GM21447 (cell line): Measurements from ENCODE around the gene PGS1.

Experiments used
- ATAC-seq: cut with Tn5 transposase; IDR thresholded peaks from one replicate; pipeline ENCODE4 v1.9.1; 2021; ENCODE audit not compliant: unreplicated experiment

The PGS1 gene

DNA sequence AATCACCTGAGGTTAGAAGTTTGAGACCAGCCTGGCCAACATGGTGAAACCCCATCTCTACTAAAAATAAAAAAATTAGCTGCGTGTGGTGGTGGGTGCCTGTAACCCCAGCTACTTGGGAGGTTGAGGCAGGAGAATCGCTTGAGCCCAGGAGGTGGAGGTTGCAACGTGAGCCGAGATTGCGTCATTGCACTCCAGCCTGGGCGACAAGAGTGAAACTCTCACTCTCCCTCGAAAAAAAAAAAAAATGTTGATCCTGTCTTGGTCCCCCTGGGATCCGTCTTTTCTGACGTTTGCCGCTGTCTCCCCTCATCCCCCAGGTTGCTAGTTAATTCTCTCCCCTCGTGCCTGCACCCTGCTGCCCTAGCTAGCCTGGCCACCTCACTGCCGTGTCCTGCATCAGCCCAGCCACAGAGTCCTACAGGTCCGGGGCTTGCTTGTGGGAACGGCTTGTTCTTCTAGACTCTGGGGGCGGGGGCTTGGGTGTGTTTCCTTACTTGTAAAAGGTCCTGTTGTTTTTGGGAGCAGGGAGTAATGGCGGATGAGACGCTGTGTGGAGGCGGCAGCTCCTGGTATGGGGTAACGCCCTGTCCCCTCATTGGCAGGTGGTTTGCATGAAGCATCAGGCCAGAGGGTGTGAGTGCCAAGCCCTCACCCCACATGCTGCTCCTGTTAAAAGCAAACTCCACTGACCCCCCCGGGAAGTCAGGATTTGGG lies 44.6 kb downstream of the PGS1 start:
- no peak for ATAC-seq

DNA sequence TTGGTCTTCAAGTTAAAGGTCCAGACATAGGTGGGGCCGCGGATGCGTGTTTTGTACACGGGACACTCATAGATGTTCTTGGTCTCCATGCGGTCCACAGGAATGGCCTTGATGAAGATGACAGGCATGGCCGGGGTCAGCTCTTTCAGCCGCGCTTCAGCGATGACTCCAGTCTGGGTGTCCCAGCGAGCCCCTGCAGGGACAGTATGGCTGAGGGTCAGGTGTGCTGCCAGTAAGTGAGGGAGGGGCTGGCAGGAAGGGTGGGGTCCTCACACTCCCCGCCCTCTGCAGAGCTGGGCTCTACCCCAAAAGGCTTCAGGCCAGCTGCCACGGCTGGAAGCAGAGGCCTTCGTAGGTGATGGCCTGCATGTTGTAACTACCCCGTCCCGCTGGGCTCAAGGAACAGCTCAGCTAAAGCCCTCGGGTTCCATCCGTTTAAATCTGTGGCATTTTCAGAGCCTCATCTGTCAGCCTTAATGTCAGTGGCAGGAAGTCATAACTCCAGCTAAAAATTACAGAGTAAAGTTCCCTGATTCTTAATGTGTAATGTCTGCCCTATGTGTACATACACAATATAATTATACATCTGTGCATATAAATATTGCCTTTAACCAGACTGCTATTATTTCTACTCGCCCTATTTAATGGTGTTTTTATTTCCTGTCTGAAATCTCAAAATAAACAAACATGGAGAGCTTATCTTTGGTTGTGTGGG lies 45.7 kb downstream of the PGS1 start:
- ATAC-seq, result no peak

DNA sequence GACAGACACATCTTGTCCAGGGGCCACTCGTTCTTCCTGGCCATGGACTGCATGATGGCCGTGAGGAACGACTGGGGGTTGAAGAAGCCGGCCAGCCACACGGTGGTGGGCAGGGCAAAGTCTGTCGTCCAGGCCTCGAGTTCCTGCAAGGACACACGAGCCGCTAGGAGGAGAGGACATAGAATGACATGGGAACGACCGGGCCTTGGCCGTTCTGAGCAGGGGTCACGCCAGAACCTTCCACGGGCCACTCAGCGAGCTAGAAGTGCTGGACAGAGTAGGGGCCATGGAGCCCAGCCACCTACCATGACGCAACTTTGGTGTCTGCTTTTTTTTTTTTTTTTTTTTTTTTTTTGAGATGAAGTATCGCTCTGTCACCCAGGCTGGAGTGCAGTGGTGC lies 47.0 kb downstream of the PGS1 start:
- no peak for ATAC-seq

GRCh38 chr17:78426293-78426879 lies 47.9 kb downstream of the PGS1 start:
- ATAC-seq, result no peak

DNA sequence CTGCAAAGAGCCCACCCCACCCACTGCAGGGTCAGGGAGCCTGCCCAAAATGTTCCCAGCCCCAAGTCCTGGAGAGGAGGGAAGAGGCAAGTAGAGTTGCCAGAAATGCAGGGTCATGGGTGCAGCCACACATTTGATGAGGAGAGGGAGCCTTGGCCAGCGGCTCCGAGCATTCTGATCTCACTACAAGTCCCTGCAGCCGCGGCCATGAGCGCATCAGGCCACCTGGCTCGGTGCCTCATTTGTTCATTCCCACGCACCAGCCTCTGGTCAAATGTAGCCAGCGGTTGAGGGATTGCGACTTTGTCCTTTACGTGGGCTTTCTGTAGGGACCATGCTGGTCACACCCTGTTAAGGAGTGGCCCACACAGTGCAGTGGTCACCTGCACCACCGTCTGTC lies 48.7 kb downstream of the PGS1 start:
- no peak for ATAC-seq

DNA sequence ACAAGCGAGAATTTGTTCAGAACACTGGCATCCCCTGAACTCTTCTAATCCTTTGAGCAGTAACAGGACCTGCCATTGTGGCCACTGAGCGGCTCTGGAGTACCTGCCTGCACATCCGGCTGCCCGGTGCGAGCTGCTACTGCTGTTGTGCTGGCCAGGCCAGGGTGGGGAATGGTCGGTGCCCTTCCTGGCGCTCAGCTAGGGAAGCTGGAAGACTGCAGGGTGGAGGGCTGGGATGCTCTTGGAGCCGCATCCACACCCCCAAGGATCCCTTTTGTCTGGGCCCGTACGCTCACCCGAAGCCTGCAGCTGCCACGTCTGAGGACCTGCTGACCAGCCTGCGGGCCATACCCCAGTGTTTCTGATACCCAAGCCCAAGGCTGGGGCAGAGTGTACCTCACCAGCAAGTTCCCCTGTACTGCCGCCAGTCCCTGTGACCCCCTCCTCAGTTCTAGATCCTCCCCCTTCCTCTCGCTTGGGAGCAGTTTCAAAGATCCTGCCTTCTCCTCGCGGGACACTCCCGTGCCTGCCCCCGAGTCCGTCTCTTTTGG lies 49.7 kb downstream of the PGS1 start:
- no peak for ATAC-seq

- ATAC-seq, result no peak
Observed at GRCh38 chr17:78428836-78429617, 50.6 kb downstream of the PGS1 start.

GRCh38 chr17:78429618-78429995 lies 51.2 kb downstream of the PGS1 start:
- no peak for ATAC-seq

GRCh38 chr17:78430892-78431691 lies 52.6 kb downstream of the PGS1 start:
- ATAC-seq, result no peak

- ATAC-seq, result no peak
Observed at GRCh38 chr17:78431692-78431958, 53.2 kb downstream of the PGS1 start.

GRCh38 chr17:78432226-78433012 lies 54.0 kb downstream of the PGS1 start:
- no peak for ATAC-seq

DNA sequence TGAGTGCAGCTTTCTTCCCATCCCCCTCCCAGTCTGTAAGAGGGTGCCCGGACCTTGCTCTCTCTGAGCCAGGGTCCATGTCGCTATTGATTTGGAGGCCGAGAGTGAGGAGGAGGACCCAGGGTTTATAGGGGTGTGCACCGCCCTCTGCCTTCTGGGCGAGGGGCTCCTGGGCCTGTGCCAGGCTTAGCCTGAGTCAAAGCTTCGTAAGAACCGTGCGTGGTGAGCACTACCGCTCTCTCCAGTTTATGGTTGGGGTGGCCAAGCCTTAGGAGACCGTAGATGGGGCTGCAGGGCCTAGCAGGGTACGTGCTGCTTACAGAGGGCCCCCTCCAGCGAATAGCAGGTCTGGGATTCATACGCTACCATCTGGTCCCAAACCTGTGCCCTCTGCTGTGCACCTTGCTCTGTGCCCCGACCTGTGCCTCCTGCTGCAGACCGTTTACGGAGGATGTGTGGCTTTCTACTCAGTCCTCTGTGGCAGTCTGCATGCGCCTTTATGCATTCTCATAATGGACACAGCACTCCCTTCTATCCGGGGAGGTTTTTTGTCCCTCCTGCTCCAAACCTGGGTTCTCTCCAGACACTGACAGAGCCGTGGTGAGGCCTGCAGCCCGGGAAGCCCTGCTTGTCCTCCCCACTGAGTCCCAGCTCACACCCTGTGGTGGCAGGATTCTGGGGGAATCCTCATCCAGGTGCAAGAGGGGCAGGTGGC lies 54.7 kb downstream of the PGS1 start:
- ATAC-seq, result no peak

- ATAC-seq, result no peak
Observed at GRCh38 chr17:78433780-78434335, 55.4 kb downstream of the PGS1 start.

DNA sequence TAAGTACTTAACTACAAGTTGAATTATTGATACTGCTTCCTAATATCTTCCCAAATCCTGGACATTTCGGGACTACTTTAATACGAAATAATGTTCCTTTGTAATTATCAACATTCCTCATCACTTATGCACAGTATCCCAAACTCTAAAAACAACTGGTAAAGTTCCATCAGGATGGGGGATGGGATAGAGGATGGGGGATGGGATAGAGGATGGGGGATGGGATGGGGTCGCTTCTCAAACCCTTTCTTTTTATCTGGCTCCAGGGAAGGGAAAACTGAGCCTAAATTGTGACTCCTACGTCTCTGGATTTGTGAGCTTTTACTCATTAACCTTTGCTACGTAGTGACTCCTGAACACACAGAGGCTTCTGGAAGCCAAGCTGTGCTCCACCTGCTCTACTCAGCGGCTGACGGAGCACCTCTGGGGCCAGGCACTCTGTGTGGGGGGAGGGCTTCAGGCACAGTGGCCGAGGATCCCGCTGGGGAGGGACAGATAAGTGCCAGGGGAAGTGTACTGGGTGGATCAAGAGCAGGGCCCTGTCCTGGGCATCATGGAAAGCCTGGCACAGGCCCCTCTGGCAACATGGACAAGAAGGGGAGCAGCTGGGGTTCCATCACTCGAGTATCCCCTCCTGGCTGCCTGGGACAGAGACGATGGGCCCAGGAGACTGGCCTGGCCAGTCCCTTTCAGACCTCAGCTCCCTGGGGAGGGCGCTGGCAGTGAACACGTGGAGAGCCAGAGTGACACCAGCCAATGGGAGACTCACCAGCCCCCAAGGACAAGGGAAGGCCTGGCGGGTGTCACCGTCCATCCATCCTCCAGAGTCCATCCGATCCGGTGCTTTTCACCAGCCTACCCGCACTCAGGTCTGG lies 56.2 kb downstream of the PGS1 start:
- ATAC-seq, result no peak

GRCh38 chr17:78435330-78436005 lies 57.0 kb downstream of the PGS1 start:
- no peak for ATAC-seq

DNA sequence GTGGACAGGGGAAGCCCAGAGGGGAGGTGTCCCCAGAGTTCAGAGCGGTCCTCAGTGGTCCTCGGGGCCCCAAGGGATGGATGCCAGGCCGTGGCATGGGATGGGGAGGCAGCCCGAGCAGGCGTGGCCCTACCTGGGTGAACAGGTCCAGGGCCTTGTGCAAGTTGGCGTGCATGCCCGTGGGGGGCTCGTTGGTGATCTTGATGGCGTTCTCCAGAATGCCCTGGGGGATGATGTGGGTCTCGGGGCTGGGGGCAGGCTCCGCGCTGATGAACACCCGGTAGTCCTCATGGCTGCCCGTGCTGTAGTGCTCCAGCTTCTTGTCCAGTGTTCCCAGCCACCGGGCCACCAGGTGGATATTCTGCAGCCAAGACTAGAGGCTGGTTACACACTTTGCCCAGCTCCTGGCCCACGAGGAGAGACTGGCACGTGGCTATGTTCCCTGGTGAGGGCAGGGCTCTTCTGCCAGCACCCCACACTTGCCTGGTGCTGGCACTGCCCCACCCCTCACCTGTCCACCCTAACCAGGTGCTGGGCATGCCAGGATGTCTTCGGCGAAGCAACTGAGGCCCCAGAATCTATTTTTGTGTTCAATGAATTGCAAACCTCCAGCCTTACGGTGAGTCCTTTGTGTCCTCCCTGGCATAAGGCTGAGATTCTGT lies 59.2 kb downstream of the PGS1 start:
- ATAC-seq, result no peak

- ATAC-seq, result no peak
Observed at GRCh38 chr17:78438271-78438691, 59.8 kb downstream of the PGS1 start.
